ENCODE results near the gene MLF2.

Gene MLF2

DNA sequence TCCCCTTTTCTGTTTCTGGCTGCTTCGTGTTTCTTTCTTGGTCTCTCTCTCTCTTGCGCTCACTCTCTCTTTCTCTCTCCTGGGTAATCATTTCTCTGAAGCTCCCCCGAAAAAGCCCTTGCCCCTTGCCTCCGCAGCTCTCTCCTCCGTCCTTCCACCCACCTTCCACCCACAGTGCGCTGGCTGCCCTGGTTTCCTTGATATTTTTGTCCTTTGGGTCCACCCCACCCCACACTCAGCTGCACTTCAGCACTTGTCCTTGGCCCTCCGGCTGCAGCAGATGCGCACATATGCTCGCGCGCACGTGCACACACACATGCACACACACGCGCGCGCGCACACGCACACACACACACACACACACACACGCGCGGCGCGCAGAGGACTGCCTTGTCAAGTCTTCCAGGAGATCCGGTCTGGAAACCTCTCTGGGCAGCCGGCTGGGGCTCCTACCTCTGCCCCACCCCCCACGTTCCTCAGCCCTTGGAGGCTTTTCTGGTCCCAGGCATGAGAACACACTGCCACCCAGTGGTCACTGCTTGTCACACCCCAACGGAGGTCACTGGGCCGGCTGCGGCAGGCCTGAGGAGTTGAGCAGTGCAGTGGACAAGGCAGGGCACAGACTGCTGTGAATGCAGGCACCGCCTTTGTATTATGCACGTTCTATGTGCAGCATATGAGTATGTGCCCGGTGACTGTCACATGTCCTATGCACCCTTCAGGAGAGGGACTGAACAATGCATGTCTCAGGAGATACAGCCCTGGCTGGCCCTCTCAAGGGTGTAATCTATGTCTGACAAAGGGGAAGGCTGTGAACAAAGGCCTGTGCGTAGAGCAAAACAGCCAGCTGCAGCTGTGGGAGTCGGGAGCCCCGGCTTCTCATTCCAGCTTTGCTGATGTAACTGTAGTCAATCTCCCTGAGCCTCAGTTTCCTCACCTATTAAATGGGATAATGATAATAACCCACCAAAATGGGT lies 25.9 kb upstream of the MLF2 start:
- DNase-seq (ENCODE audit: low read depth, low spot score) = peak; percentile 84

GRCh38 chr12:6778217-6778573 lies 25.3 kb upstream of the MLF2 start:
- no peak for DNase-seq (ENCODE audit: low read depth, low spot score)

- no peak for DNase-seq (ENCODE audit: low read depth, low spot score)
Measured at GRCh38 chr12:6777386-6777785, 24.4 kb upstream of the MLF2 start.

DNA sequence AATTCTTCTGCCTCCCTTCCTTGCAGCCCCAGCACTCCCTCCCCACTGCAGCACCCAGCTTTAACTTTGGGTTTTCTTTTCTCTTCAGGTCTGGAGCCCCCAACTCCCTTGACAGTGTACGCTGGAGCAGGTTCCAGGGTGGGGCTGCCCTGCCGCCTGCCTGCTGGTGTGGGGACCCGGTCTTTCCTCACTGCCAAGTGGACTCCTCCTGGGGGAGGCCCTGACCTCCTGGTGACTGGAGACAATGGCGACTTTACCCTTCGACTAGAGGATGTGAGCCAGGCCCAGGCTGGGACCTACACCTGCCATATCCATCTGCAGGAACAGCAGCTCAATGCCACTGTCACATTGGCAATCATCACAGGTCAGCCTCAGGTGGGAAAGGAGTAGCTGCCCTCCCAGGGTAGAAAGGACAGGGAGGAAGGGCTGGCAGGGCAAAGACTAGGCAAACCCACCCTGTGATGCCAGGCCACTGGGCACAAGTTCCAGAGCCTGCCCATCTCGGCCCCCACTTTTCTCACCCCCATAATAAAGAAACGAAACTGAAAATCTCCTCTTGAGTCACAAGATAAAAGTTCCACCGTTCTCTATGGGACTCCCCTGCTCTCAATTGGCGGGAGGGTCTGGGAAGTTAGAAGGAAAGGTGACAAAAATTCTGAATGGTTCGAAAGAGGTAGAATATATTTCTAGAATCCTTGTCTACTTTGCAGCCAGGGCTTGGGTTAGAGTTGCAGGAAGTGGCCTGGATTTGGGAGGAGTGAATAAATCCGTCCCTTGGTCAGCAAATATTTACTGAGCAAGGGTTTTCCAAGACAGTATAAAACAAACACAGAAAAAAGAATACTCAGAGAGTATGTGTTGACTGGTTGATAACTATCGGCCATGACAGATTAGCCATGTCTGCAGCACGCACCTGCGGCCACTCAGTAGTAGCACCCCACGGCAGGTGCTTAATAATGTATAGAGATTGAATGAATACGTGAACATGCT lies 22.5 kb upstream of the MLF2 start:
- DNase-seq (ENCODE audit: low read depth, low spot score) = no peak

- no peak for DNase-seq (ENCODE audit: low read depth, low spot score)
Measured at GRCh38 chr12:6774499-6775062, 21.6 kb upstream of the MLF2 start.

- no peak for DNase-seq (ENCODE audit: low read depth, low spot score)
Measured at GRCh38 chr12:6773590-6774351, 20.8 kb upstream of the MLF2 start.

DNA sequence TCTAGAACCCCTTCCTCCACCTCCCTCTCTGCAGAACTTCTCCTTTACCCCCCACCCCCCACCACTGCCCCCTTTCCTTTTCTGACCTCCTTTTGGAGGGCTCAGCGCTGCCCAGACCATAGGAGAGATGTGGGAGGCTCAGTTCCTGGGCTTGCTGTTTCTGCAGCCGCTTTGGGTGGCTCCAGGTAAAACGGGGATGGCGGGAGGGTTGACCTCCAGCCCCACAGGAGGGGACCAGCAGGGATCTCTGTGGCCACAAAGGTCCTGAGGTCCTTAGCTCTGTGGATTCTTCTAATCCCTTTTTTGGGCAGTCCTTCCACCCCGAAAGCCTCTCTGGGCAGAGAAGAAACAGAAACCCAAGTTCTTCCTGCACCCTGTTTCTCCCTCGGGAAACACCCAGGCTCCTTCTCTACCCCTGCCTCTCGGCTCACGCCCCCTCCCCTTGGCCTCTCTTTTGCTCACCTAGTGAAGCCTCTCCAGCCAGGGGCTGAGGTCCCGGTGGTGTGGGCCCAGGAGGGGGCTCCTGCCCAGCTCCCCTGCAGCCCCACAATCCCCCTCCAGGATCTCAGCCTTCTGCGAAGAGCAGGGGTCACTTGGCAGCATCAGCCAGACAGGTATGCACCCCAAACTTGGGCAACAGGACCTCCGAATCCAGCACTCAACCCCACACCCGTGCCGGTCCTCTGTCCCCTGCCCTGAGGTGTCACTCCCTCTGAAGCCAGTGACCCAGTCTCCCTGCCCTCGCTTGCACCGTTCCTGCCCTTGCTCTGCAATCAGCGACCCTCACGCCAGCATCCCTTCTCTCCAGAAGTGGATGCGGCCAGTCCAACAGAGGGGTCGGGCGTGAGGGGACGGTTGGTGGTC lies 20.0 kb upstream of the MLF2 start:
- DNase-seq (ENCODE audit: low read depth, low spot score) = no peak

- DNase-seq (ENCODE audit: low read depth, low spot score) = no peak
Measured at GRCh38 chr12:6772331-6772695, 19.4 kb upstream of the MLF2 start, which contains the start of gene LAG3. TSS of gene LAG3 (plus strand) at chr12:6772520. CDS start at chr12:6772853, 333 bp downstream.

- DNase-seq (ENCODE audit: low read depth, low spot score) = no peak
Measured at GRCh38 chr12:6771509-6772330, 18.8 kb upstream of the MLF2 start.

DNA sequence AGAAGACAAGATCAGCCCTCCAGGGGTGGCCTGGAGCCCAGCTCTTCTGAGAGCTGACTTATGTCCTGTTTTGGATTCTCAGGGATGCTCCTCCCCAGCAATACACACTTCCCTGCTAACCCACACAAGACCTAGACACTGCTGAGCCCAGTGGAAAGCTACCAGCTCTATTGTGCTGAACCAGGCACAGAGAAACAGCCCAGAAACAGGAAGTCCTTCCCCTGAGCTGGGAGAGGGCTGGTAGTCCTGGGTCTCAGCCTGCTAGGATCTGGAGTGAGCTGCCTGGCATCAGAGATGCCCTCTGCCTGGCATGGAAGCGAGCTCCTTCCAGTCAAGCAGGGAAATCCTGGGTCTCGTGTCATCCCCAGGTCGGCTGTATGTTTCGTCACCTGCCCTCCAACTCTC lies 18.2 kb upstream of the MLF2 start:
- DNase-seq (ENCODE audit: low read depth, low spot score) = no peak

DNA sequence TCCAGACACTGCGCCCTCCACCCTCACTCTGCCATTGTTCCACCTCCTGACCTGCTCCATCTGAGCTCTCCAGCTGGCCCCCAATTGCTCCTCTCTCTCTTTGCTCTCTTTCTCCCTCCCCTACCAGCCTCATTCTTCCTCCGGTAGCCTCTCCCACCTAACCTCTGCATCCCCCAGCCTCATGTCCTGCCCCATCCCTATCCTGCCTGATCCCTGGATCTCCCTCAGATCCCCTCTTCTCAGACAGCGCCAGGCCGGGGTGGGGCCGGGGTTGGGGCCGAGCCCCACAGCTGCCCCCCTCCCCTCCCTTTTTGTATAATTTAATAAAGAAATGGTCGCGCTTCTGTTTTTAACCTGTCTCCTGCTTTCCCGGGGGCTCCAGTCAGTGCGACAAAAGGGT lies 17.7 kb upstream of the MLF2 start:
- no peak for DNase-seq (ENCODE audit: low read depth, low spot score)

DNA sequence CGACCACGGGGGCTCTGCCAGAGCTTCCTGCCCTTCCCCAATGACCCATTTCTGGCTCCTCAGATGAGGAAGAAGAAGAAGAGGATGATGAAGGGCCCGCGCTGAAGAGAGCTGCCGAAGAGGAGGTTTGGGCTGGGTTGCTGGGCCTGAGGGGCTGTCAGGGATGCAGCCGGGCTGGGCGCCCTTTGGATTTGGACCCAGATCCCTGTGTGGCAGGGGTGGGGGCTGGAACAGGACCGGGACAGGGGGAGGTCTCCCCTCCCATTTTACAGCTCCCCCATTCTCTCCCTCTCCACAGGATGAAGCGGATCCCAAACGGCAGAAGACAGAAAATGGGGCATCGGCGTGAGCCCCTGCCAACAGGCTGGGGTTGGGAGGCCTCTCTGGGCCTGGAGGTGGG lies 17.2 kb upstream of the MLF2 start:
- DNase-seq (ENCODE audit: low read depth, low spot score) = no peak

DNA sequence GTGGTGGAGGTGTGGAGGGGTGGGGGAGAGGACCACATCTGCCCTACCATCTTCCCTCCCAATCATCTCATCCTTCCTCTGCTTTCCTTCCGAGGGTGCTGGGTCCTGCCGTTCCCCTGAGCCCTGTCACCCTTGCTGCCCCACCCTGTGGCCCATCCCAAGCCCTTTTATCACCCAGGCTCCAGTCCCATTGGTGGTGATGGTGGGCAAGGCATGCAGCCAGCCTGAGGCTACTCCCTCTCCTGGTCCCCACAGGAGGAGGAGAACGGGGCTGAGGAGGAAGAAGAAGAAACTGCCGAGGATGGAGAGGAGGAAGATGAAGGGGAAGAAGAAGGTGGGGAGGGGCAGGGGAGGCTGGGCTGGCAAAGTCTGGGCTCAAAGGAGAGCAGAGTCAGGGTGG lies 16.7 kb upstream of the MLF2 start:
- no peak for DNase-seq (ENCODE audit: low read depth, low spot score)

DNA sequence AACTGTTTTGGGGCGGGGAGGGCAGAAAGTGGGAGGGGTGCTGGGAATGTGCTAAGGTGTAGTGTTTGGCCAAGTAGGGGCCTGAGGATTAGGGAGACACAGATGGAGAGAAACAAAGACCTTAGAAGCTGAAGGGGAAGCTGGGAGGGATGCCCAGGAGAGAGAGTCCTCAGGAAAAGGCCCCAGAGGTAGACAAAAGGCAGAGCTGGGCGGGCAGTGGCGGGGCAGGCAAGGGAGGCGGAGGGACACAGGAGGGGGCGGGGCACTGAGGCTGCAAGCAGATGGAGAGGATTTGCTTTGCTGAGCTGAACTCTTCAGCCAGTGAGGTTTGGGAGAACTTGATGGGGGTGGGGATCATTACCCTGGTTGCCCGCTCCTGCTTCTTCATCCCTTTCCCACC lies 16.0 kb upstream of the MLF2 start:
- DNase-seq (ENCODE audit: low read depth, low spot score) = no peak

DNA sequence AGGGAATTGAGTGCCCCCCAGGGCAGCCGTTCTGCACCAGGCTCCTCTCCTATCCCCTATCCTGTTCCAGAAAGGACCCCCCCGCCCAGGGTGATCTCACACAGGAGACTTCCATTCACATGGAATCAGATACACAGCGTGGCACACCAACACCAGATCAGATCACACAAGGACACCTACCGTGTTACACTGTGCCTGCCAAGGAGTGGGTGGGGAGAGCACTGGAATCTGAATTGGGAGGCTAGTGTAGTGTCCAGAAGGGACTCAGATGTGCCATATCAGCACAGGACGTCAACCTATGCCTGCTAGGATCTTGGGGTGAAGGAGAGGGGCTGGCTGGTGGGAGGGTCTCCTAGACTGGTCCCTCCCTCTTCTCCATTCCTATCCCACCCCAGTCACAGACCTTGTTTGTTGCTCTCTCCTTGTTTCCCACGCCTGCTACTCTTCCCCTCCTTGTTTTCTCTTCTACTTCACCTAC lies 15.5 kb upstream of the MLF2 start:
- no peak for DNase-seq (ENCODE audit: low read depth, low spot score)

DNA sequence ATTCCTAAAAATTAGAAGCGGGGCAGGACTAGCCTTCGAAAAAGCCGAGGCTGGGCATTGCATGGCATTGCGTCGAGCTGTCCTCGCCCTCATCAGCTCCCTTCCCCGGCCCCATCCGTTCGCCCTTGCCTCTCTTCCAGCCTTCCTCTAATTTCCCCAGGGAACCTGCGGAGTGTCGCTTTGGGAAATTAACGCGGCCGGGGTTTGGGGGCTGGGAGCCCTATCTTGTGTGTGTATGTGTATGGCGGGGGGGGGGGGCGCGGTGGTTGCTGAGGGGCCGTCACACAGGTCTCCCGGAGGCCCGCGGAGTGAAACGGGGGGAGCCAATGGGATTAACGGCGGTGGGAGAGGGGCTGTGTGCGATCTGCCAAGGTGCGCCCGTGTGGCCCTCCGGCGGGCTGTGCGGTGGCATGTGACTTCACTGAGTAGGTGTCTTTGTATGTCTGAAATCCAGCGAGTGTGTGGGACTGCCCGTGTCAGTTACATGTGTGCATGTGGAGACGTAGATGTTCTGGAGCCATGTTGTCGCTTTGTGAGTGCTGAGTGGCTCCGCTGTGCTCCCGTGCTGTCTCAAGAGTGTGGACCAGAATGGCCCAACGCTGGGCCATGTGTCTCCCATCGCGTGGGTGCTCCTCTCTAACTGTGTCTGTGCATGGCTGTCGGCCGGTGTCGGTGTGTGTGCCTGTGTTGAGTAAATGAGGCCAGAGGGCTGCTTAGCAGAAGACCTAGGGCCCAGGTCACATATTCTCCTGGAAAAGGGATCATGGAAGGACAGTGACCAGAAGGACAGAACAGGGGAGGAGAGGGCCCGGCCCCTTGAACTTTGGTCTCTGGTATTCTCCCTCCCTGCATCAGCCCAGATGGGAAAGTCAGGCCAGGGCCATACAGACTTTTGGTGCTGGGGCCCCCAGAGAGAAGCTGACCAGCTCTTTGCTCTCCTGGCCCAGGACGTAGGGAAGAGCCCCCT lies 14.7 kb upstream of the MLF2 start:
- no peak for DNase-seq (ENCODE audit: low read depth, low spot score)

DNA sequence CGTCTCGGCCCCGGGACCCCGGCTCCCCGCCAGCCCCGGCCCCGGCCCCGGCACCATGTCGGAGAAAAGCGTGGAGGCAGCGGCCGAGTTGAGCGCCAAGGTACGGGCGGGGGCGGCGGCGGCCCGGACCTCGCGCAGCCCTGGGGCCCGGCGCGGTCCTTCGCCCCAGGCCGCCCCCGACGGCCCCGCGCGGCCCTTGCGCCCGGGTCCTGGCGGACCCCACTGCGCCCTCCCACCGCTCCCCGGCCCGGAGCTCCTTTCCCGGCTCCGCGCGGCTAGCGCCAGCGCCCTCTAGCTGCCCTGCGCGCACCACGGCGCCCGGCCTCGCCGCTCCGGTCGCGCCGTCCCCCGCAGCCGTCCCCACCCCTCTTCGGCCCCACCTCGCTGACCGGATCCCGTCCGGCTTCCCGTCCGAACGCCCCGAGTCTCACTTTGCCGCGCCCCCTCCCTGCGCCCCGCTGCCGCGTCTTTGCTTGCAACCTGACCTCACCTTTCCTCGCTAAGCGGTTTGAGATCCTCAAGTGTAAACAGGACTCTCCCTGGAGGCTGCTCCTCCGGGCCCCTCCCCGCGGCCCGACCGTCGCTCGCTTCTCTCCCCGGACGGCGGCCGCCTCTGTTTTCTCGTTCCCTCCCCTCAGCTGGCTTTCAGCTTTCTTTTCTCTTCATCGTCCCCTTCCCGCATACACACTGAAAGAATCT lies 13.9 kb upstream of the MLF2 start:
- DNase-seq (ENCODE audit: low read depth, low spot score) = no peak

All from smooth muscle cell of the brain vasculature (primary cell).